Testis (tissue), 2 donors: ENCODE data around the gene SLC44A5.

Source experiments
- CTCF ChIP-seq, 3 experiments: fragments of 450-650 bp in 2 of 3; fragments of 200-600 bp in 1 of 3; sonication (generic) in 1 of 3; IDR thresholded peaks; one replicate each; pipeline ENCODE4 v1.5.1; 2016 to 2019; ENCODE audit warnings: antibody characterized with exemption in 3 of 3, mild to moderate bottlenecking in 2 of 3, moderate library complexity in 1 of 3
- POLR2A ChIP-seq: fragments of 450-650 bp; IDR thresholded peaks from one replicate; pipeline ENCODE4 v1.6.1; 2017; ENCODE audit warnings: antibody characterized with exemption, mild to moderate bottlenecking, moderate library complexity

- TF ChIP-seq CTCF (IDR thresholded peaks at IDR 0.05), result no peak
- TF ChIP-seq POLR2A, result no peak
Observed at GRCh38 chr1:75528001-75528400, 82.9 kb downstream of the SLC44A5 start.
